Tibial artery (tissue), 4 donors: ENCODE data around the gene PTPRN.
A peak's percentile ranks its signal among the peaks of the same experiment; 100 is the strongest.

Source experiments
- DNase-seq, 2 donors: peaks; one replicate each; pipeline ENCODE4 v3.0.0-alpha.2; 2019
- H3K27ac ChIP-seq, 2 donors: fragments of 200-600 bp; sonication (generic) in 1 of 2; 1 replicate in 1 of 2; 2 replicates in 1 of 2; pipeline ENCODE4 v1.5.1; 2018 to 2019; ENCODE audit warnings: mild to moderate bottlenecking in 1 of 2
- H3K27me3 ChIP-seq, 2 donors: fragments of 200-600 bp; sonication (generic) in 1 of 2; one replicate each; pipeline versions ENCODE4 v1.5.1 to v1.6.0; 2016 to 2019
- H3K36me3 ChIP-seq, 3 donors: fragments of 200-600 bp; sonication (generic) in 2 of 3; one replicate each; pipeline ENCODE4 v1.5.1; 2016 to 2019; ENCODE audit warnings: mild to moderate bottlenecking in 2 of 3
- H3K4me1 ChIP-seq, 4 donors: fragments of 200-600 bp; sonication (generic) in 2 of 4; 1 replicate in 3 of 4; 2 replicates in 1 of 4; pipeline ENCODE4 v1.5.1; 2016 to 2019
- H3K4me3 ChIP-seq, 2 donors: fragments of 200-600 bp; sonication (generic) in 1 of 2; 1 replicate in 1 of 2; 2 replicates in 1 of 2; pipeline ENCODE4 v1.5.1; 2018 to 2019; ENCODE audit warnings: mild to moderate bottlenecking in 2 of 2
- H3K9me3 ChIP-seq, 3 donors: fragments of 200-600 bp; sonication (generic) in 1 of 3; one replicate each; pipeline ENCODE4 v1.5.1; 2016 to 2019
- intact Hi-C: fragments of 100-400 bp; cut with DNase I; formaldehyde crosslinking; loops from one replicate; pipeline ENCODE4 v1.15.0; 2023; ENCODE audit warnings: low total_unique reads
- TF ChIP-seq, protein P1 (sequence below), 2 experiments: fragments of 200-600 bp in 1 of 2; fragments of 450-650 bp in 1 of 2; IDR thresholded peaks; one replicate each; pipeline ENCODE4 v1.5.1; 2017 to 2019; ENCODE audit warnings: antibody characterized with exemption in 2 of 2, mild to moderate bottlenecking in 1 of 2, moderate library complexity in 1 of 2

The PTPRN gene

DNA sequence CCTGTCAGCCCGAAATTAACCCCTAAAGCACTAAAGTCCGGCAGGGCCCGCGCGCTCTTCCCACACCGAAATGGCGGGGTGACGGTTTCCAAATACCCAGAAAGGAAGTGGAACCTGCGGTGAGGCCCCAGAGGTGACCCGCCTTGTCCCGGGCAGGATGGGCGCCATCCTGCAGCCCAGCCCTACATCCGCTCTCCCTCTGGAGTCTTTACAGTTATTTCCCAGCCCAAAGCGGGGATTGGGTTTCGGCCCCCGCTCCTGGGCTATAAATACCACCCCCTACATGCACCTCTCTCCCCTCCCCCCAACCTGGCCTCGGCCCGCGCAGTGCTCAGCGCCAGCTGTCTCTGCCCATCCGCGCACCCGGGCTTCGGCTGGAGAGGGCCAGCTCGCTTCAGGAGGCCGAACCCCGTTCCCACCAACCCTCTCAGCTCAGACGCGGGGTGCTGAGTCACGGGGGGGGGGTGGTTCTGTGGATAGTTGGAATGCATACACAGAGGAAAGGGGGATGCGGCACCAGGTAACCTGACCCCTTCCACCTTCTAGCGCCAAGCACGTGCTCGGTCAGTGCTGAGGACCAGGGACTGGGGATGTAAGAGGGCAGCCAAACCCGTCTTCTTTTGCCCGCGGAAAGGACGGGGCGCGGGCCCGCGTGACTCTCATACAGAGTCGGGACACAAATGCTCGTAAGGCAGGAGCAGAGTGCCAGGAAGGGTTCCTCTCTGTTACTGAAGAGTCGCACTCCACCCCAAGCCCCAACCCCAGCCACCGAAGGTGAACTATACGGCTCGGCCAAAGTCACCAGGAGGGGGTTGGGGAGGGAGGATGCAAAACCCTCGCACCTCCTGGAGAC, 56.1 kb downstream of the PTPRN start, which contains the start of gene TUBA4B:
Gene TUBA4B (plus strand): TSS at position 344 of the 853 bp plus-strand sequence. CDS start 165 bp downstream, at position 509.
- peak within 1 kb of the TSS; percentile 85 to 92 for H3K27ac ChIP-seq
- peak within 1 kb of the TSS; percentile 79 to 86 for H3K4me3 ChIP-seq
- H3K27me3 ChIP-seq, result peaks cover 0 to 9% of the 10 kb centered on the region in 2 donors
- intact Hi-C loops, result no loop called here
- TF ChIP-seq, protein P1, sequence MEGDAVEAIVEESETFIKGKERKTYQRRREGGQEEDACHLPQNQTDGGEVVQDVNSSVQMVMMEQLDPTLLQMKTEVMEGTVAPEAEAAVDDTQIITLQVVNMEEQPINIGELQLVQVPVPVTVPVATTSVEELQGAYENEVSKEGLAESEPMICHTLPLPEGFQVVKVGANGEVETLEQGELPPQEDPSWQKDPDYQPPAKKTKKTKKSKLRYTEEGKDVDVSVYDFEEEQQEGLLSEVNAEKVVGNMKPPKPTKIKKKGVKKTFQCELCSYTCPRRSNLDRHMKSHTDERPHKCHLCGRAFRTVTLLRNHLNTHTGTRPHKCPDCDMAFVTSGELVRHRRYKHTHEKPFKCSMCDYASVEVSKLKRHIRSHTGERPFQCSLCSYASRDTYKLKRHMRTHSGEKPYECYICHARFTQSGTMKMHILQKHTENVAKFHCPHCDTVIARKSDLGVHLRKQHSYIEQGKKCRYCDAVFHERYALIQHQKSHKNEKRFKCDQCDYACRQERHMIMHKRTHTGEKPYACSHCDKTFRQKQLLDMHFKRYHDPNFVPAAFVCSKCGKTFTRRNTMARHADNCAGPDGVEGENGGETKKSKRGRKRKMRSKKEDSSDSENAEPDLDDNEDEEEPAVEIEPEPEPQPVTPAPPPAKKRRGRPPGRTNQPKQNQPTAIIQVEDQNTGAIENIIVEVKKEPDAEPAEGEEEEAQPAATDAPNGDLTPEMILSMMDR (IDR thresholded peaks at IDR 0.05), result no peak
- DNase-seq, result peak in 1 of 2 donors; percentile 79
- no peaks in the 10 kb centered on the region for H3K9me3 ChIP-seq
- peaks cover 0 to 62% (median 50%) of the 10 kb centered on the region in 4 donors for H3K4me1 ChIP-seq
- peaks cover 9 to 25% (median 20%) of the 10 kb centered on the region in 3 donors for H3K36me3 ChIP-seq

DNA sequence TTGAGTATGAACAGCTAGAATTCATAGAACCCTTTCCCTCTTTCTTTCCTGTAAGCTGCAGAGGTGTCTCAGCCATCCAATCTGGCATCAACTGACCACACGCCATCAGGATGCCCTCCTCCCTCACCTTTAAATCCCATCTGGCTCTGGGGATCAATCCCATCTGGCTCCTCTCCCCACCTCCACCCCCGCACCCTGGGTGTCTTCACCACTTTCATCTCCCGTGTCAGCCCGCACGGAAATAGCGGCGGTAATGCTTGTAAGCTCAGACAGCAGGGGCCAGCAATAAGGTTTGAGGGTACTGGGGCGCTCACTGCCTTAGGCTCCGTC, 56.7 kb downstream of the PTPRN start:
- peaks cover 0 to 8% of the 10 kb centered on the region in 2 donors for H3K27me3 ChIP-seq
- H3K9me3 ChIP-seq, result no peaks in the 10 kb centered on the region
- H3K4me1 ChIP-seq, result peaks cover 0 to 65% (median 54%) of the 10 kb centered on the region in 4 donors
- H3K36me3 ChIP-seq, result peaks cover 9 to 30% (median 26%) of the 10 kb centered on the region in 3 donors
- TF ChIP-seq, protein P1 (IDR thresholded peaks at IDR 0.05), result no peak
- peak overlapping the region; percentile 79 to 86 for H3K4me3 ChIP-seq
- H3K27ac ChIP-seq, result peak overlapping the region; percentile 85 to 92
- intact Hi-C loops, result no loop called here
- DNase-seq, result no peak

DNA sequence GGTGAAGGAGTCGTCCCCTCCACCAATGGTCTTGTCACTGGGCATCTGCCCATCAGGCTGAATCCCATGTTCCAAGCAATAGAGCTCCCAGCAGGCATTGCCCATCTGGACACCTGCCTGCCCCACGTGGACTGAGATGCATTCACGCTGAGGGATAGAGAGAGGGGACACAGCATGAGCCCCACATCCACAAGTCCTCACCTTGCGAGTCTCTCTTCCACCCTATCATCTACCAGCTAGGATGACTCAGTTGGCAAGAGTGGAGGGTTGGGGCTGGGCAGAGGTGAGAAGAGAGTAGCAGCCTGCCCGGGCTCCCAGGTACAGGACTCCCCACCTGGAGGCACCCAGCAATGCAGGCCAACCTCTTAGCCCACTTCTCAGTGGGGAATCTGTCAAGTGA, 57.1 kb downstream of the PTPRN start:
- TF ChIP-seq, protein P1 (IDR thresholded peaks at IDR 0.05), result no peak
- Histone ChIP-seq H3K4me1 (peaks cover 0 to 70% (median 54%) of the 10 kb centered on the region in 4 donors), H3K27me3 (peaks cover 0 to 8% of the 10 kb centered on the region in 2 donors), H3K27ac (peak overlapping the region; percentile 85 to 92), H3K4me3 (peak overlapping the region; percentile 79 to 86), H3K9me3 (no peaks in the 10 kb centered on the region), H3K36me3 (peaks cover 9 to 35% (median 29%) of the 10 kb centered on the region in 3 donors)
- DNase-seq, result peak in 1 of 2 donors; percentile 78
- intact Hi-C loops, result no loop called here

DNA sequence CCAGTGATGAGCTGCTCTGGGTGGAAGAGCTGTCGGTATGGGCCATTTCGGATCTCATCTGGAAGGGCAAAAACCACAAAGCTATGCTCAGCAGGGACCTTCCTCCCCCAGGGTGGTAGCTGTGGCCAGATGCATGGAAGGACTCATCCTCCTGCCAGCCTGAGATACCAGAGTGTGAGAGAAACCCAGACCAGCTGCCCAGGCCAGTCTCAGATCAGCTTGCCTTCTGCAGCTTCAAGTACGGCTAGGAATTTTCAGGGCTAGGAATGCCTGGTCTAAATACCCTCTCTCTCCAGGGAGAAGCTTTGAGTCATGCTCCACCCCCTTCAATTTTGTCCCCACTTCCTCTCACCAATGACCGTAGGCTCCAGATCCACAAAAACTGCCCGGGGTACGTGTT, 57.5 kb downstream of the PTPRN start:
- DNase-seq, result no peak
- Histone ChIP-seq H3K36me3 (peaks cover 9 to 37% (median 29%) of the 10 kb centered on the region in 3 donors), H3K9me3 (no peaks in the 10 kb centered on the region), H3K27ac (peak overlapping the region; percentile 85 to 92), H3K4me1 (peaks cover 0 to 74% (median 55%) of the 10 kb centered on the region in 4 donors), H3K27me3 (peaks cover 0 to 8% of the 10 kb centered on the region in 2 donors), H3K4me3 (peak overlapping the region; percentile 79 to 86)
- intact Hi-C loops, result no loop called here
- TF ChIP-seq, protein P1 (IDR thresholded peaks at IDR 0.05), result no peak

DNA sequence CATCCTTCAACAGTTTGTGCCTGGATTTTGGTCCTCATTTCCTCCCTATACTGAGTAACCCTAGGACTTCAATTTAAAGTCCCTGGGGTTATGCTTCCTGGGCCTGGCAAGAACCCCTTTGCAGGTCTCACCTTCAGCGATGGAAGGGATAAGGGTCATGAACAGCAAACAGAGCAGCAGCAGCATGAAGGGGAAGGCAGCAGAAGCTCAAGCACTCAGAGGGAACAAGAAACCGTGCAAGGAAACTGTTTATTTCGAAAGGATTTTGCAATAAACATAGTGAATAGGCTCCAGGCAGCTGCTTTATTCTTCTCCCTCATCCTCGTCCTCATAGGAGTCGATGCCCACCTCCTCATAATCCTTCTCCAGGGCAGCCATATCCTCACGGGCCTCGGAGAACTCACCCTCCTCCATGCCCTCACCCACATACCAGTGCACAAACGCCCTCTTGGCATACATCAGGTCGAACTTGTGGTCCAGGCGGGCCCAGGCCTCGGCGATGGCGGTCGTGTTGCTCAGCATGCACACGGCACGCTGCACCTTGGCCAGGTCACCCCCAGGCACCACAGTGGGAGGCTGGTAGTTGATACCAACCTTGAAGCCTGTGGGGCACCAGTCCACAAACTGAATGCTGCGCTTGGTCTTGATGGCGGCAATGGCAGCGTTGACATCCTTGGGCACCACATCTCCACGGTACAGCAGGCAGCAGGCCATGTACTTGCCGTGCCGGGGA, 59.0 kb downstream of the PTPRN start:
- intact Hi-C loops, result no loop called here
- H3K4me3 ChIP-seq, result peak overlapping the region in 1 of 2 donors; percentile 23

More for the DNA sequence above, 59.0 kb downstream of the PTPRN start:
- TF ChIP-seq, protein P1 (IDR thresholded peaks at IDR 0.05), result no peak
- H3K27ac ChIP-seq, result peak overlapping the region; percentile 86 to 92
- H3K36me3 ChIP-seq, result peaks cover 9 to 37% (median 29%) of the 10 kb centered on the region in 3 donors
- DNase-seq, result no peak
- H3K27me3 ChIP-seq, result no peaks in the 10 kb centered on the region
- no peaks in the 10 kb centered on the region for H3K9me3 ChIP-seq
- peaks cover 0 to 85% (median 65%) of the 10 kb centered on the region in 4 donors for H3K4me1 ChIP-seq
